Pancreas (tissue), 10 donors: ENCODE results near the gene CUL3. TPM values are rescaled to one million over a fixed set of nuclear protein-coding genes. Genes with fewer than 3 reads are reported as not detected.
"Not testable (repeated sequence)": the region's sequence is repeated elsewhere in the genome, so short reads cannot be mapped to it uniquely, and the experiment has no call there.

ENCODE experiments used
- ATAC-seq, 4 donors: fragments of 200-7000 bp; cut with Tn5 transposase; one replicate each; pipeline versions ENCODE4 v1.8.0 to v1.9.1; 2020; ENCODE audit warnings: mild to moderate bottlenecking in 4 of 4, moderate library complexity in 4 of 4
- DNase-seq, 6 donors: peaks; one replicate each; pipeline ENCODE4 v3.0.0-alpha.2; 2020
- FAIRE-seq: peaks from 2 replicates; lab custom pipeline; 2012; peaks lifted over from hg19 to GRCh38; lab: Jason Lieb, UNC
- H3K27ac ChIP-seq, 4 donors: fragments of 200-600 bp; sonication (generic); 1 replicate in 3 of 4; 2 replicates in 1 of 4; pipeline versions ENCODE4 v1.5.0 to v1.8.0; 2020
- H3K27me3 ChIP-seq, 4 donors: fragments of 200-600 bp; one replicate each; pipeline ENCODE4 v1.8.0; 2021
- H3K36me3 ChIP-seq, 3 donors: fragments of 200-600 bp; sonication (generic) in 1 of 3; one replicate each; pipeline versions ENCODE4 v1.5.0 to v1.8.0; 2020 to 2021
- H3K4me1 ChIP-seq, 3 donors: fragments of 200-600 bp; one replicate each; pipeline ENCODE4 v1.8.0; 2021
- H3K4me3 ChIP-seq, 4 donors: fragments of 200-600 bp; sonication (generic) in 2 of 4; one replicate each; pipeline versions ENCODE4 v1.5.0 to v1.8.0; 2020 to 2021
- H3K9me3 ChIP-seq, 4 donors: fragments of 200-600 bp; one replicate each; pipeline ENCODE4 v1.8.0; 2021
- CTCF ChIP-seq, 4 donors: fragments of 200-600 bp; sonication (generic) in 3 of 4; IDR thresholded peaks; one replicate each; pipeline versions ENCODE4 v1.5.0 to v1.8.0; 2021; ENCODE audit warnings: antibody characterized with exemption in 4 of 4
- WGBS, 2 donors: extraction: QIAGEN DNeasy Blood & Tissue Kit; methylation state at CpG; one replicate each; pipeline ENCODE4 v1.1.7; 2013; 5-methylcytosine and 5-hydroxymethylcytosine counted together
- intact Hi-C, 3 donors: fragments of 100-400 bp; cut with DNase I; formaldehyde crosslinking; loops; one replicate each; pipeline versions ENCODE4 v1.11.1 to v1.14.2; 2022
- polyA plus RNA-seq, 2 donors: library from polyadenylated mRNA; stranded (reverse); fragments of 200-250 nt; gene quantifications; one replicate each; pipeline ENCODE4 v1.2.3, GENCODE V29; 2013
- total RNA-seq, 6 donors: library from RNA; stranded (reverse); fragmentation: NEBNext Ultra II Directional in 4 of 6; extraction: Animal tissue kit (Norgen Biotek cat#: 25700) in 4 of 6; gene quantifications; one replicate each; pipeline versions ENCODE4 v1.2.1 to v1.2.4, GENCODE V29; 2021 to 2023
- donor health status: healthy with polysubstance abuse.
- donor health status: DM: no; HTN: no; CAD: no; lungs with moderate emphysema.
- donor health status: DM: no; HTN: no; CAD: no.
- donor health status: control.
- donor health status: control.
- donor health status: Bipolar disorder and iron deficiency.
- donor health status: DM: yes; HTN: yes; CAD: no.
- donor health status: DM: no; HTN: no; CAD: no.
- donor health status: DM: no; HTN: no; CAD: no.
- donor health status: DM: yes; HTN: yes; CAD: no.

Gene CUL3
- total and polyA plus RNA-seq, 8 donors = 32.2 to 49.5 (median 37.6) TPM

DNA sequence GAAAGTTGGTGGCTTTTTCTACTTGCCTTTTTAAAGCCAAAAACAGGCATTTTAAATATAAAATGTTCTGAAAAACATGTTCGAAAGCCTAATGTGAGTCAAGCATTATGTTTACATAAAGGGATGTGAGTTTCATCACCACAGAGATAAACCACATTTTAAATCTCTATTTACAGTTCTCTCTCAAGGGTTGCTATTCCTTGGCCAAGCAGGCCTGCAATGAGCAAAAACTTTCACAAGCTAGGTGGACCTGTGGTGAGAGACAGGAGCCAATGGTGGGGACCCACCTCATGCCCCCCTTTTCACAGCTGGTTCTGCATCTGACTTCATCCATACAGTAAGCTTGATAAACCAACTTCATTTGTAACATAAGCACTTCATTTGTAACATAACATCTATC, 65.1 kb downstream of the CUL3 start:
- peak in 2 of 4 donors; percentile 31 to 54 for ATAC-seq
- 47 to 74% methylated on average over 1 of the region's 1 CpG for WGBS, 2 donors
- no peaks in the 10 kb centered on the region for H3K27me3 ChIP-seq
- DNase-seq = no peak
- TF ChIP-seq CTCF (IDR thresholded peaks at IDR 0.05) = no peak
- intact Hi-C loops = no loop called here
- no peak for FAIRE-seq
- no peaks in the 10 kb centered on the region for H3K9me3 ChIP-seq
- no peaks in the 10 kb centered on the region for H3K36me3 ChIP-seq
- no peak overlapping the region for H3K27ac ChIP-seq
- H3K4me1 ChIP-seq = peaks cover 0 to 18% (median 13%) of the 10 kb centered on the region in 3 donors
- H3K4me3 ChIP-seq = no peak overlapping the region

GRCh38 chr2:224518806-224519580, 66.2 kb downstream of the CUL3 start:
- WGBS, 2 donors = 92 to 96% methylated on average over 4 of the region's 4 CpGs
- intact Hi-C loops = no loop called here
- H3K4me1 ChIP-seq = peaks cover 0 to 11% (median 7%) of the 10 kb centered on the region in 3 donors
- FAIRE-seq (no peak), DNase-seq (no peak), ATAC-seq (no peak)
- no peaks in the 10 kb centered on the region for H3K27me3 ChIP-seq
- H3K9me3 ChIP-seq = no peaks in the 10 kb centered on the region
- no peak overlapping the region for H3K27ac ChIP-seq
- no peak for TF ChIP-seq CTCF (IDR thresholded peaks at IDR 0.05)
- H3K4me3 ChIP-seq = no peak overlapping the region
- no peaks in the 10 kb centered on the region for H3K36me3 ChIP-seq

- no peak for FAIRE-seq
- WGBS, 2 donors = 93 to 94% methylated on average over 2 of the region's 2 CpGs
- intact Hi-C loops = no loop called here
- Histone ChIP-seq H3K4me1 (peaks cover 0 to 11% (median 7%) of the 10 kb centered on the region in 3 donors), H3K4me3 (no peak overlapping the region), H3K27me3 (no peaks in the 10 kb centered on the region), H3K9me3 (no peaks in the 10 kb centered on the region), H3K27ac (no peak overlapping the region), H3K36me3 (no peaks in the 10 kb centered on the region)
- ATAC-seq = no peak
- TF ChIP-seq CTCF (IDR thresholded peaks at IDR 0.05) = no peak
- no peak for DNase-seq
Observed at GRCh38 chr2:224517963-224518362, 67.2 kb downstream of the CUL3 start.

GRCh38 chr2:224516393-224516792, 68.8 kb downstream of the CUL3 start:
- H3K27me3 ChIP-seq, H3K4me3 ChIP-seq, H3K27ac ChIP-seq, H3K36me3 ChIP-seq, intact Hi-C loops, FAIRE-seq, ATAC-seq, H3K9me3 ChIP-seq, DNase-seq: not testable (repeated sequence)
- 90% methylated on average over 10 of the region's 10 CpGs for WGBS, 2 donors
- peaks cover 0 to 11% (median 7%) of the 10 kb centered on the region in 3 donors for H3K4me1 ChIP-seq

- DNase-seq = no peak
- no peak for FAIRE-seq
- intact Hi-C loops = no loop called here
- no peak for ATAC-seq
- Histone ChIP-seq H3K4me3 (no peak overlapping the region), H3K36me3 (no peaks in the 10 kb centered on the region), H3K4me1 (no peaks in the 10 kb centered on the region), H3K9me3 (no peaks in the 10 kb centered on the region), H3K27ac (no peak overlapping the region), H3K27me3 (no peaks in the 10 kb centered on the region)
- TF ChIP-seq CTCF (IDR thresholded peaks at IDR 0.05) = no peak
- 54 to 63% methylated on average over 3 of the region's 3 CpGs for WGBS, 2 donors
Observed at GRCh38 chr2:224513991-224514390, 71.2 kb downstream of the CUL3 start.
